OCI-LY1 (cell line): Measurements from ENCODE around the gene SPRR2F.
"Not testable (repeated sequence)": the region's sequence is repeated elsewhere in the genome, so short reads cannot be mapped to it uniquely, and the experiment has no call there.

Source experiments
- H2AFZ ChIP-seq: fragments of 200-600 bp; sonication (generic), shearing (Covaris generic); 2 replicates; pipeline ENCODE4 v1.6.0; 2014; ENCODE audit warnings: antibody characterized with exemption, mild to moderate bottlenecking, low read length
- H3F3A ChIP-seq: fragments of 200-600 bp; sonication (generic), shearing (Covaris generic); 2 replicates; pipeline ENCODE4 v1.6.0; 2014; ENCODE audit warnings: mild to moderate bottlenecking, antibody characterized with exemption, low read length, moderate library complexity; ENCODE audit not compliant: insufficient read depth
- H3K27ac ChIP-seq: fragments of 200-600 bp; sonication (generic); 2 replicates; pipeline ENCODE4 v1.5.1; 2014; ENCODE audit warnings: low read length, mixed run types, mild to moderate bottlenecking, low read depth; ENCODE audit not compliant: poor library complexity, severe bottlenecking
- H3K27me3 ChIP-seq: fragments of 200-600 bp; sonication (generic); 2 replicates; pipeline ENCODE4 v1.6.0; 2014; ENCODE audit warnings: antibody characterized with exemption, mild to moderate bottlenecking, low read length, moderate library complexity; ENCODE audit not compliant: insufficient read depth
- H3K36me3 ChIP-seq: fragments of 200-600 bp; sonication (generic); 2 replicates; pipeline ENCODE4 v1.6.1; 2014; ENCODE audit warnings: mild to moderate bottlenecking, antibody characterized with exemption, low read length, moderate library complexity, mixed read lengths; ENCODE audit not compliant: insufficient read depth
- H3K4me1 ChIP-seq: fragments of 200-600 bp; sonication (generic); 2 replicates; pipeline ENCODE4 v1.5.1; 2014; ENCODE audit warnings: mild to moderate bottlenecking, low read length, moderate library complexity; ENCODE audit not compliant: insufficient read depth, severe bottlenecking
- H3K4me2 ChIP-seq: fragments of 200-600 bp; sonication (generic), shearing (Covaris generic); 2 replicates; pipeline ENCODE4 v1.6.1; 2014; ENCODE audit warnings: low read length
- H3K4me3 ChIP-seq: fragments of 200-600 bp; sonication (generic); 2 replicates; pipeline ENCODE4 v1.5.1; 2014; ENCODE audit warnings: low read length, low read depth, mild to moderate bottlenecking, mixed read lengths; ENCODE audit not compliant: poor library complexity, severe bottlenecking
- H3K79me2 ChIP-seq: fragments of 200-600 bp; shearing (Covaris generic); 2 replicates; pipeline ENCODE4 v1.6.1; 2016; ENCODE audit warnings: mixed run types, low read length, mixed read lengths; ENCODE audit not compliant: insufficient read depth
- H3K9ac ChIP-seq: fragments of 200-600 bp; sonication (generic), shearing (Covaris generic); 2 replicates; pipeline ENCODE4 v1.6.1; 2014; ENCODE audit warnings: mild to moderate bottlenecking, low read length, mixed read lengths
- H3K9me2 ChIP-seq: fragments of 200-600 bp; sonication (generic), shearing (Covaris generic); 2 replicates; pipeline ENCODE4 v1.6.1; 2014; ENCODE audit warnings: low read depth, mild to moderate bottlenecking, low read length, mixed read lengths
- H3K9me3 ChIP-seq: fragments of 200-600 bp; shearing (Covaris generic); 2 replicates; pipeline ENCODE4 v1.6.1; 2014; ENCODE audit warnings: low read length, mixed read lengths
- H4K20me1 ChIP-seq: fragments of 200-600 bp; sonication (generic), shearing (Covaris generic); 2 replicates; pipeline ENCODE4 v1.6.0; 2016; ENCODE audit warnings: mild to moderate bottlenecking, low read length; ENCODE audit not compliant: insufficient read depth
- CTCF ChIP-seq: fragments of 200-600 bp; sonication (generic), shearing (Covaris generic); IDR thresholded peaks from 2 replicates; pipeline ENCODE4 v1.5.1; 2017; ENCODE audit warnings: mild to moderate bottlenecking, antibody characterized with exemption, low read length, moderate library complexity, mixed read lengths
- EZH2 ChIP-seq: fragments of 200-600 bp; sonication (generic), shearing (Covaris generic); IDR thresholded peaks from 2 replicates; pipeline ENCODE4 v1.8.0; 2017; ENCODE audit warnings: borderline replicate concordance, mixed run types, mild to moderate bottlenecking, antibody characterized with exemption, low read length, moderate library complexity, mixed read lengths

The SPRR2F gene

GRCh38 chr1:153125536-153125935, 12.2 kb upstream of the SPRR2F start:
- Histone ChIP-seq H3K4me3 (no peak overlapping the region), H3F3A (no peaks in the 10 kb centered on the region), H3K4me2 (no peak overlapping the region), H3K27ac (no peak overlapping the region), H3K9me2 (no peaks in the 10 kb centered on the region), H3K79me2 (no peaks in the 10 kb centered on the region), H3K27me3 (no peaks in the 10 kb centered on the region), H3K9ac (no peak overlapping the region), H3K36me3 (no peaks in the 10 kb centered on the region), H2AFZ (no peak overlapping the region), H4K20me1 (no peaks in the 10 kb centered on the region), H3K4me1 (no peaks in the 10 kb centered on the region), H3K9me3 (no peaks in the 10 kb centered on the region)
- TF ChIP-seq EZH2 (no peak), CTCF (no peak)

- not testable (repeated sequence) for H3K4me1 ChIP-seq, H3K9me3 ChIP-seq, H3K27ac ChIP-seq, H4K20me1 ChIP-seq, H3K9ac ChIP-seq, H3K4me2 ChIP-seq, H3K36me3 ChIP-seq, H3K27me3 ChIP-seq, H2AFZ ChIP-seq, H3K79me2 ChIP-seq, H3K4me3 ChIP-seq, H3K9me2 ChIP-seq, H3F3A ChIP-seq
Observed at GRCh38 chr1:153123793-153124192, 10.5 kb upstream of the SPRR2F start.

GRCh38 chr1:153122831-153123421, 9.6 kb upstream of the SPRR2F start:
- TF ChIP-seq EZH2 (no peak), CTCF (no peak)
- no peaks in the 10 kb centered on the region for H3F3A ChIP-seq
- no peaks in the 10 kb centered on the region for H4K20me1 ChIP-seq
- no peaks in the 10 kb centered on the region for H3K9me2 ChIP-seq
- no peak overlapping the region for H3K9ac ChIP-seq
- H3K4me2 ChIP-seq: no peak overlapping the region
- H3K27me3 ChIP-seq: no peaks in the 10 kb centered on the region
- no peak overlapping the region for H2AFZ ChIP-seq
- H3K4me3 ChIP-seq: no peak overlapping the region
- no peaks in the 10 kb centered on the region for H3K36me3 ChIP-seq
- H3K4me1 ChIP-seq: no peaks in the 10 kb centered on the region
- no peaks in the 10 kb centered on the region for H3K79me2 ChIP-seq
- H3K27ac ChIP-seq: no peak overlapping the region
- H3K9me3 ChIP-seq: no peaks in the 10 kb centered on the region

- Histone ChIP-seq H3K27ac (no peak overlapping the region), H3K4me2 (no peak overlapping the region), H3K79me2 (no peaks in the 10 kb centered on the region), H4K20me1 (no peaks in the 10 kb centered on the region), H2AFZ (no peak overlapping the region), H3K9me2 (no peaks in the 10 kb centered on the region), H3K9me3 (no peaks in the 10 kb centered on the region), H3F3A (no peaks in the 10 kb centered on the region), H3K27me3 (no peaks in the 10 kb centered on the region), H3K4me1 (no peaks in the 10 kb centered on the region), H3K4me3 (no peak overlapping the region), H3K36me3 (no peaks in the 10 kb centered on the region), H3K9ac (no peak overlapping the region)
- no peak for TF ChIP-seq EZH2
- no peak for TF ChIP-seq CTCF
Observed at GRCh38 chr1:153120945-153121344, 7.6 kb upstream of the SPRR2F start.
